PC-9 (cell line): ENCODE results near the gene ROBO1.

Experiments used
- EZH2 ChIP-seq: fragments of 200-600 bp; sonication (generic); IDR thresholded peaks from 2 replicates; pipeline ENCODE4 v1.8.0; 2017; ENCODE audit warnings: antibody characterized with exemption, low read depth
- TF ChIP-seq, protein P1 (sequence below): fragments of 200-600 bp; sonication (generic); conservative IDR thresholded peaks from 2 replicates; pipeline ENCODE4 v1.6.1; 2017; ENCODE audit warnings: mixed run types, antibody characterized with exemption, mild to moderate bottlenecking, moderate library complexity

DNA sequence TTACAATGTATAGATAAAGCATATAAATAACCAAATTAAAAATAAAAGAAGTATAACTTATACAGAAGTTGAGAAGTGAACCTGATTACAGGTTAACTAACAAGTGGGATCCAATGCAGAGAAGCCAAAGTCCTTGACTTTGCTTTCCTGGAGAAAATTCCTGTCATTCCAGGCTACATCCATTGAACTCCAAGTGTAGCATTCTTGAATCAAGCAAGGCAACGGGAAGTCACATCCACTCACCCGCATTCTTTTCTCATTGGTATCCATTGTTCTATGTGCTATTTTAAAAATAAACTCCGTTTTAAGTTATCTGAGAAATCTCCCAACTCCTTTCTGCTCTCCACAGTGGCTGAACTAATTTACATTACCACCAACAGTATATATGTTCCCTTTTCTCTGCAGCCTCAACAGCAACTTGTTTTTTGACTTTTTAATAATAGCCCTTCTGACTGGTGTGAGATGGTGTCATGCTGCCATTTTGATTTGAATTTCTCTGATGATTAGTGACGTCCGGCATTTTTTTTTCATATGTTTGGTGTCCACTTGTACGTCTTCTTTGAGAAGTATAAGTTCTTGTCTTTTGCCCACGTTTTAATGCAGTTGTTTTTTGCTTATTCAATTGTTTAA is 534.3 kb downstream of the ROBO1 start:
- TF ChIP-seq EZH2, result no peak
- TF ChIP-seq, protein P1, sequence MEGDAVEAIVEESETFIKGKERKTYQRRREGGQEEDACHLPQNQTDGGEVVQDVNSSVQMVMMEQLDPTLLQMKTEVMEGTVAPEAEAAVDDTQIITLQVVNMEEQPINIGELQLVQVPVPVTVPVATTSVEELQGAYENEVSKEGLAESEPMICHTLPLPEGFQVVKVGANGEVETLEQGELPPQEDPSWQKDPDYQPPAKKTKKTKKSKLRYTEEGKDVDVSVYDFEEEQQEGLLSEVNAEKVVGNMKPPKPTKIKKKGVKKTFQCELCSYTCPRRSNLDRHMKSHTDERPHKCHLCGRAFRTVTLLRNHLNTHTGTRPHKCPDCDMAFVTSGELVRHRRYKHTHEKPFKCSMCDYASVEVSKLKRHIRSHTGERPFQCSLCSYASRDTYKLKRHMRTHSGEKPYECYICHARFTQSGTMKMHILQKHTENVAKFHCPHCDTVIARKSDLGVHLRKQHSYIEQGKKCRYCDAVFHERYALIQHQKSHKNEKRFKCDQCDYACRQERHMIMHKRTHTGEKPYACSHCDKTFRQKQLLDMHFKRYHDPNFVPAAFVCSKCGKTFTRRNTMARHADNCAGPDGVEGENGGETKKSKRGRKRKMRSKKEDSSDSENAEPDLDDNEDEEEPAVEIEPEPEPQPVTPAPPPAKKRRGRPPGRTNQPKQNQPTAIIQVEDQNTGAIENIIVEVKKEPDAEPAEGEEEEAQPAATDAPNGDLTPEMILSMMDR, result no peak
